ENCODE measurements around the gene PCED1B.
A peak's percentile ranks its signal among the peaks of the same experiment; 100 is the strongest.

Gene PCED1B

DNA sequence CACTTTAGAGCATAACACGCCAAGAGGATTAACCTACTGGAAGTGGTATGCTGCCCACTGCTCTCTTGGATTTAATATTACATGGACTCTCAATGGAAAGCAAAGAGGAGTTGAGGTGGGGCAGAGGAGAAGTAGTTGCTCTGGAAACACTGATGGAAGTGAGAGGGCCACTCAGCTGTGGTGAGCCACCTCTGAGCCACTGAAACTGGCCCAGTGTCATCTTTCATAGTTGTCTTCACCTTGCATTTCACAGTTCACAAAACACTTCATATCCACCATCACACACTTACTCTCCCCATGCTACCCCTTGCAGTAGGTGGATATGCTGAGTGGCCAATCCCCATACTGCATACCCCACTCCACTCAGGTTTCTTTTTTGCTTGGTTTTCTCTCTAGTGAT lies 12.2 kb upstream of the PCED1B start:
- TF ChIP-seq, protein P1, sequence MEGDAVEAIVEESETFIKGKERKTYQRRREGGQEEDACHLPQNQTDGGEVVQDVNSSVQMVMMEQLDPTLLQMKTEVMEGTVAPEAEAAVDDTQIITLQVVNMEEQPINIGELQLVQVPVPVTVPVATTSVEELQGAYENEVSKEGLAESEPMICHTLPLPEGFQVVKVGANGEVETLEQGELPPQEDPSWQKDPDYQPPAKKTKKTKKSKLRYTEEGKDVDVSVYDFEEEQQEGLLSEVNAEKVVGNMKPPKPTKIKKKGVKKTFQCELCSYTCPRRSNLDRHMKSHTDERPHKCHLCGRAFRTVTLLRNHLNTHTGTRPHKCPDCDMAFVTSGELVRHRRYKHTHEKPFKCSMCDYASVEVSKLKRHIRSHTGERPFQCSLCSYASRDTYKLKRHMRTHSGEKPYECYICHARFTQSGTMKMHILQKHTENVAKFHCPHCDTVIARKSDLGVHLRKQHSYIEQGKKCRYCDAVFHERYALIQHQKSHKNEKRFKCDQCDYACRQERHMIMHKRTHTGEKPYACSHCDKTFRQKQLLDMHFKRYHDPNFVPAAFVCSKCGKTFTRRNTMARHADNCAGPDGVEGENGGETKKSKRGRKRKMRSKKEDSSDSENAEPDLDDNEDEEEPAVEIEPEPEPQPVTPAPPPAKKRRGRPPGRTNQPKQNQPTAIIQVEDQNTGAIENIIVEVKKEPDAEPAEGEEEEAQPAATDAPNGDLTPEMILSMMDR (IDR thresholded peaks at IDR 0.05; ENCODE audit: low read length, missing control alignments): no peak
- no peak overlapping the region for H3K4me3 ChIP-seq (replicated peaks; ENCODE audit: low read depth, low read length)
- no peak for DNase-seq (ENCODE audit: low read depth)

DNA sequence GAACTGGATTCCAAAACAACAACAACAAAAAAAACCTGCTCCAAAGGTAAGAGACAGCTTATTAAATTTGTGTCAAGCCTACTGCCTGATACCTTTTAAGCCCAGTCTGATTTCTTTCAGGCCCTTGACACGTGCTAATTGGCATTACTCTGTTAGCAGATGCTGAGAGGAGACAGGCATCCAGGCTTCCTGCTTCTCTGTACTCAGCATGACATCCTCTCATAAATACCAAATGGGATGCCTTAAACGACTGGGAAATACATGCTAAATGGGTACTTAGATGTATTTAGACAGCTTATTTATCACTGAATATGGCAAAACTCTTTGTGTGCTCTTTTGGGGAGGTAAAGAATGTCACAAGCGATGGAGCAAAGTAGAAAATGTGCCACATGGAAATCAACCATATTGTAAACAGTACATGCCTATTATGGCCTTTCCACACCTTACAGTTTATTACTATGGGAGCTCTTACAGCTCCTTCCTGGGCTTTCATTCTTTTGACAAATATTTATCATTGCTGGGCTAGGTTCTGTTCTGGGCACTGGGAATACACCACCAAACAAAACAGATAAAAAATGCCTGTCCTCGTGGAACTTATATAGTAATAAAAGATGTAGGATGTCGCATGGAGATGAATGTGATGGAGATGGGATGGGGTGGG lies 11.5 kb upstream of the PCED1B start:
- no peak overlapping the region for H3K4me3 ChIP-seq (replicated peaks; ENCODE audit: low read depth, low read length)
- DNase-seq (ENCODE audit: low read depth): no peak
- TF ChIP-seq, protein P1 (IDR thresholded peaks at IDR 0.05; ENCODE audit: low read length, missing control alignments): no peak

DNA sequence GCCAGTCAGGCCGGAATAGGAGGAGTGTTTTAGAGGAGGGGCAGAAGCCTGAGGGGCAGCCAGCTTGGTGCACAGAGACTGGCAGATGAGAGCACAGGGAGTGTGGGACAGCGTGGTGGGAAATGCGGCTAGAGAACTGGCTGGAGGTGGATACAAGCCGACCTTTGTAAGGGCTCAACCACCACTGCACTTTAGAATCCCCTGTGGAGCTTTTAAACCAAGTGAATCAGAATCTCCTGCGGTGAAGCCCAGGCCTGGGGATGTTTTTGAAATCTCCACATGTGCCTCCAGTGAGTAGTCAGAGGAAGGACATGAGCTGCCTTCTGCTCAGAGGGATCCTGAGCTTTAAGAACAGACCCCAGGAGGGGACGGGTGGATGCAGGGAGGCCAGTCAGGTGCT lies 10.9 kb upstream of the PCED1B start:
- no peak for DNase-seq (ENCODE audit: low read depth)
- TF ChIP-seq, protein P1 (IDR thresholded peaks at IDR 0.05; ENCODE audit: low read length, missing control alignments): no peak
- H3K4me3 ChIP-seq (replicated peaks; ENCODE audit: low read depth, low read length): no peak overlapping the region

DNA sequence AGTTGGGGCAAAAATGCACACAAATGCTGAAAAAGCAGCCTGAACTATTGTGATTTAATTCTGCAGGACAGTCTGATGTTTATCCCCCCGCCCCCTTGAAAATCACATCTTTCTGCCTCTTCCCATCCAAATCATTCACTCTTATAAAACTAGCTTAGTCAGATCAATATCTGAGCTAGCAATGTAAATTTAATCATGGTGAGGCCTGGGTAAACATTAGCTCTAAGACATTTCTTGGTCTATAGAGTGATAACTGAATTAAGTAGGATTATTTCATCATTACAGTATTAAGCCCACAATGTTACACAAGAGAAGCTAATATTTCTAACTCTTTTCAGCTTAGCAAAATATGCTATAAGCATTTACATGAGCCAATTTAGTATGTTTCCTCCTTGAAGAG lies 9.1 kb upstream of the PCED1B start:
- TF ChIP-seq, protein P1 (IDR thresholded peaks at IDR 0.05; ENCODE audit: low read length, missing control alignments): no peak
- no peak overlapping the region for H3K4me3 ChIP-seq (replicated peaks; ENCODE audit: low read depth, low read length)
- no peak for DNase-seq (ENCODE audit: low read depth)

DNA sequence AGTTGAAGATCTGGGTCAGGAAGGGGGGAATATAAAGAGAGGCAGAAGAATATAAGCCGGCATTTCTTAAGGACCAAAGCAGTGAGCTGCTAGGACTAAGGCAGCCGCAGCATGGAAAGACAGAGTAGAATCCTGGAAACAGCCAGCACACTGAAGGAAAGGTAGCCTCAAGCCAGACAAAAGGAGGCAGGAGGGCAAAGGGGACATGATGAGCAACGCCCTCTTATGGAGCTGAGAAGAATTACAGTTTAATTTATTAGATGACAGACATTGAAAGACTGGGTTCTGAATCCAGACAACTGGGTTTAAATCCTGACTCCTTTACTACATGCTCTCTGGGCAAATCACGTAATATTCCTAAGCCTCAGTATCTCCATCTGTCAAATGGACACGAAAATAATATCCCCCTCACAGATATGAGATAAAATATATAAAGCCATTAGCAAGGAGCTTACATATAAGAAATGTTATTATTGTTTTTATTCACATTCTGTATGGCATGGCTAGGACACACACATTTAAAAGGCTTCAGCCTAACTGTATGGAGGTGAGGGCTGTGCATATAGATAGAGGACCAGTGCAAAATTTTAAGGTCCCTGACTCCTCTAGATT lies 8.1 kb upstream of the PCED1B start:
- no peak for DNase-seq (ENCODE audit: low read depth)
- no peak overlapping the region for H3K4me3 ChIP-seq (replicated peaks; ENCODE audit: low read depth, low read length)
- TF ChIP-seq, protein P1 (IDR thresholded peaks at IDR 0.05; ENCODE audit: low read length, missing control alignments): peak; percentile 51

DNA sequence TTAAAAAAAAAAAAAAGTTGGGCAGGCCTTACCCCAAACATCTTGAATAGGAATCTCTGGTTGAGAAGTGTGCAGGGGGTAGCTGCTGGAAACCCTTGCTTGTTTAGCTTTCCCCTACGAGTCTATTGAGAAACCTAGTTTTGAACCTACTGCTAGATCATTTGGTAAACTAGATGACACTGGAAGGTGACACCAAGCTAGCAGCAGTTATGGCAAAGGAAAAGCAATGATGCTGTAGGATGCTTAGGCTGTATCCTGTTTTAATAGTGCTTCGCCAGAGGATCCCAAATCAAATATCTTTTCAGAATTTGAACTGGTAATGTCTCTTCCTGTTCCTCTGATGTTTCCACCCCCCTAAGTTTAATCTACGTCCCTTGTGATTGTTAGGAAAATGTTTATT lies 5.5 kb upstream of the PCED1B start:
- TF ChIP-seq, protein P1 (IDR thresholded peaks at IDR 0.05; ENCODE audit: low read length, missing control alignments): no peak
- H3K4me3 ChIP-seq (replicated peaks; ENCODE audit: low read depth, low read length): no peak overlapping the region
- no peak for DNase-seq (ENCODE audit: low read depth)

DNA sequence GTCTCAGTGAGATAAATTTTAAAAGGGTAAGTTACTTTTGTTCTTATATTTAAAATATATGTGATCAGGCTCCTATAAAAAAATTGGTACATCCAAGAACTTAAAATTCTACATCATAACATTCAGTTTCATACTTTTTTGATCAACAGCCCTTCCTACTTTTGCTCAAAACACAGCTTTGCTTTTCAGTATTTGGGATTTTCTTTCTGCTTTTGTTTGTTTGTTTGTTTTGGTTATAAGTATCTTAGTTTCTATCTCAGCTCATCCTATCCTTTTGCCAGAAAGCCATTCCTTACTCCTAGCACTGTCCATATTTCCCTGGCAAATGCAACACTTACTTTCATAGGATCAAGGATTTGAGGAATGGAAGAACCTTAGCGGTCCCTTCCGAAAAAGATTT lies 4.7 kb upstream of the PCED1B start:
- H3K4me3 ChIP-seq (replicated peaks; ENCODE audit: low read depth, low read length): no peak overlapping the region
- no peak for DNase-seq (ENCODE audit: low read depth)
- TF ChIP-seq, protein P1 (IDR thresholded peaks at IDR 0.05; ENCODE audit: low read length, missing control alignments): no peak

Data from fibroblast of pulmonary artery (primary cell).